ENCODE results near the gene SET. TPM values are rescaled to one million over a fixed set of nuclear protein-coding genes. Genes with fewer than 3 reads are reported as not detected.
A peak's percentile ranks its signal among the peaks of the same experiment; 100 is the strongest.

SET gene
- total and polyA plus RNA-seq, 2 of the 13 experiments (the other 11 are each of a cell fraction or from before 2014, with no cell fraction given), result 94.2 to 611 TPM

DNA sequence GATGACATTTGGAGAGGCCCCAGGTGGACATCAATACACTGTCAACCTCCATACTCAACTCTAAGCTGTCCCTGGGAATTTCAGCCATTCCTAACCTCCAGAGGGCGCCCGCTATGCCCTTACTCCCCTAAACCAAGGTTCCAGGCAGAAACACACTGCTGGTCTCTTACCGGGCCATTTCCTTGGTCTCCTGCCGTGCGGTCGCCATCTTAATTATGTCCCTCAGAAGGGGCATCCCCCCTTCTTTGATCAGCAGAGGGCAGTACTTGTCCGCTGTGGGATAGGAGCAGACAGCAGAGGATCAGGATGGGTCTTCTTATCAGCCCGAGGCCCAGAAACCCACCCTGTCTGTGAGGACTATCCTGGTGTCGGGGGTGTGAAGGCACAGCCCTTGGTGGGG lies 44.2 kb downstream of the SET start (continued):
- TF ChIP-seq, protein P1, sequence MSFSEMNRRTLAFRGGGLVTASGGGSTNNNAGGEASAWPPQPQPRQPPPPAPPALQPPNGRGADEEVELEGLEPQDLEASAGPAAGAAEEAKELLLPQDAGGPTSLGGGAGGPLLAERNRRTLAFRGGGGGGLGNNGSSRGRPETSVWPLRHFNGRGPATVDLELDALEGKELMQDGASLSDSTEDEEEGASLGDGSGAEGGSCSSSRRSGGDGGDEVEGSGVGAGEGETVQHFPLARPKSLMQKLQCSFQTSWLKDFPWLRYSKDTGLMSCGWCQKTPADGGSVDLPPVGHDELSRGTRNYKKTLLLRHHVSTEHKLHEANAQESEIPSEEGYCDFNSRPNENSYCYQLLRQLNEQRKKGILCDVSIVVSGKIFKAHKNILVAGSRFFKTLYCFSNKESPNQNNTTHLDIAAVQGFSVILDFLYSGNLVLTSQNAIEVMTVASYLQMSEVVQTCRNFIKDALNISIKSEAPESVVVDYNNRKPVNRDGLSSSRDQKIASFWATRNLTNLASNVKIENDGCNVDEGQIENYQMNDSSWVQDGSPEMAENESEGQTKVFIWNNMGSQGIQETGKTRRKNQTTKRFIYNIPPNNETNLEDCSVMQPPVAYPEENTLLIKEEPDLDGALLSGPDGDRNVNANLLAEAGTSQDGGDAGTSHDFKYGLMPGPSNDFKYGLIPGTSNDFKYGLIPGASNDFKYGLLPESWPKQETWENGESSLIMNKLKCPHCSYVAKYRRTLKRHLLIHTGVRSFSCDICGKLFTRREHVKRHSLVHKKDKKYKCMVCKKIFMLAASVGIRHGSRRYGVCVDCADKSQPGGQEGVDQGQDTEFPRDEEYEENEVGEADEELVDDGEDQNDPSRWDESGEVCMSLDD (CRISPR knock-in tag; IDR thresholded peaks at IDR 0.05; ENCODE audit: borderline replicate concordance), result no peak
- peak; percentile 47; the same call in 1 of the 2 replicates for TF ChIP-seq HDAC1 (CRISPR knock-in tag; IDR thresholded peaks at IDR 0.05)
- TF ChIP-seq PHF21A (CRISPR knock-in tag; IDR thresholded peaks at IDR 0.05), result peak; percentile 32; the same call in 1 of the 2 replicates
- TF ChIP-seq, protein P2, sequence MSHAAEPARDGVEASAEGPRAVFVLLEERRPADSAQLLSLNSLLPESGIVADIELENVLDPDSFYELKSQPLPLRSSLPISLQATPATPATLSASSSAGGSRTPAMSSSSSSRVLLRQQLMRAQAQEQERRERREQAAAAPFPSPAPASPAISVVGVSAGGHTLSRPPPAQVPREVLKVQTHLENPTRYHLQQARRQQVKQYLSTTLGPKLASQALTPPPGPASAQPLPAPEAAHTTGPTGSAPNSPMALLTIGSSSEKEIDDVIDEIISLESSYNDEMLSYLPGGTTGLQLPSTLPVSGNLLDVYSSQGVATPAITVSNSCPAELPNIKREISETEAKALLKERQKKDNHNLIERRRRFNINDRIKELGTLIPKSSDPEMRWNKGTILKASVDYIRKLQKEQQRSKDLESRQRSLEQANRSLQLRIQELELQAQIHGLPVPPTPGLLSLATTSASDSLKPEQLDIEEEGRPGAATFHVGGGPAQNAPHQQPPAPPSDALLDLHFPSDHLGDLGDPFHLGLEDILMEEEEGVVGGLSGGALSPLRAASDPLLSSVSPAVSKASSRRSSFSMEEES (CRISPR knock-in tag; IDR thresholded peaks at IDR 0.05), result 0 out of 2 replicates have a peak, but pooled peaks have one; percentile 27
- TF ChIP-seq, protein P3, sequence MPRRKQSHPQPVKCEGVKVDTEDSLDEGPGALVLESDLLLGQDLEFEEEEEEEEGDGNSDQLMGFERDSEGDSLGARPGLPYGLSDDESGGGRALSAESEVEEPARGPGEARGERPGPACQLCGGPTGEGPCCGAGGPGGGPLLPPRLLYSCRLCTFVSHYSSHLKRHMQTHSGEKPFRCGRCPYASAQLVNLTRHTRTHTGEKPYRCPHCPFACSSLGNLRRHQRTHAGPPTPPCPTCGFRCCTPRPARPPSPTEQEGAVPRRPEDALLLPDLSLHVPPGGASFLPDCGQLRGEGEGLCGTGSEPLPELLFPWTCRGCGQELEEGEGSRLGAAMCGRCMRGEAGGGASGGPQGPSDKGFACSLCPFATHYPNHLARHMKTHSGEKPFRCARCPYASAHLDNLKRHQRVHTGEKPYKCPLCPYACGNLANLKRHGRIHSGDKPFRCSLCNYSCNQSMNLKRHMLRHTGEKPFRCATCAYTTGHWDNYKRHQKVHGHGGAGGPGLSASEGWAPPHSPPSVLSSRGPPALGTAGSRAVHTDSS (CRISPR knock-in tag; conservative IDR thresholded peaks at IDR 0.05), result no peak
- TF ChIP-seq ATF2 (CRISPR knock-in tag; IDR thresholded peaks at IDR 0.05), result peak; percentile 57; the same call in 1 of the 2 replicates
- TF ChIP-seq TBX3 (IDR thresholded peaks at IDR 0.05; ENCODE audit: borderline replicate concordance), result no peak
- TF ChIP-seq, protein P4, sequence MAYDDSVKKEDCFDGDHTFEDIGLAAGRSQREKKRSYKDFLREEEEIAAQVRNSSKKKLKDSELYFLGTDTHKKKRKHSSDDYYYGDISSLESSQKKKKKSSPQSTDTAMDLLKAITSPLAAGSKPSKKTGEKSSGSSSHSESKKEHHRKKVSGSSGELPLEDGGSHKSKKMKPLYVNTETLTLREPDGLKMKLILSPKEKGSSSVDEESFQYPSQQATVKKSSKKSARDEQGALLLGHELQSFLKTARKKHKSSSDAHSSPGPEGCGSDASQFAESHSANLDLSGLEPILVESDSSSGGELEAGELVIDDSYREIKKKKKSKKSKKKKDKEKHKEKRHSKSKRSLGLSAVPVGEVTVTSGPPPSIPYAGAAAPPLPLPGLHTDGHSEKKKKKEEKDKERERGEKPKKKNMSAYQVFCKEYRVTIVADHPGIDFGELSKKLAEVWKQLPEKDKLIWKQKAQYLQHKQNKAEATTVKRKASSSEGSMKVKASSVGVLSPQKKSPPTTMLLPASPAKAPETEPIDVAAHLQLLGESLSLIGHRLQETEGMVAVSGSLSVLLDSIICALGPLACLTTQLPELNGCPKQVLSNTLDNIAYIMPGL (CRISPR knock-in tag; IDR thresholded peaks at IDR 0.05; ENCODE audit: borderline replicate concordance in 1 of 2, low read depth in 1 of 2), result peak; percentile 82 to 83; a peak in 2 of 4 replicates
- 0 out of 2 replicates have a peak, but pooled peaks have one; percentile 23 for TF ChIP-seq ZNF501 (CRISPR knock-in tag; IDR thresholded peaks at IDR 0.05)
- peak; percentile 86 for TF ChIP-seq STAG1 (CRISPR knock-in tag; IDR thresholded peaks at IDR 0.05)
- peak; percentile 80; the same call in 1 of the 2 replicates for TF ChIP-seq ERF (CRISPR knock-in tag; IDR thresholded peaks at IDR 0.05)
- TF ChIP-seq NONO (IDR thresholded peaks at IDR 0.05), result no peak
- peak; percentile 48; the same call in 1 of the 2 replicates for TF ChIP-seq NONO (CRISPR knock-in tag; conservative IDR thresholded peaks at IDR 0.05)
- peak; percentile 40; the same call in 1 of the 2 replicates for TF ChIP-seq ZFY (CRISPR knock-in tag; IDR thresholded peaks at IDR 0.05)
- TF ChIP-seq, protein P5, sequence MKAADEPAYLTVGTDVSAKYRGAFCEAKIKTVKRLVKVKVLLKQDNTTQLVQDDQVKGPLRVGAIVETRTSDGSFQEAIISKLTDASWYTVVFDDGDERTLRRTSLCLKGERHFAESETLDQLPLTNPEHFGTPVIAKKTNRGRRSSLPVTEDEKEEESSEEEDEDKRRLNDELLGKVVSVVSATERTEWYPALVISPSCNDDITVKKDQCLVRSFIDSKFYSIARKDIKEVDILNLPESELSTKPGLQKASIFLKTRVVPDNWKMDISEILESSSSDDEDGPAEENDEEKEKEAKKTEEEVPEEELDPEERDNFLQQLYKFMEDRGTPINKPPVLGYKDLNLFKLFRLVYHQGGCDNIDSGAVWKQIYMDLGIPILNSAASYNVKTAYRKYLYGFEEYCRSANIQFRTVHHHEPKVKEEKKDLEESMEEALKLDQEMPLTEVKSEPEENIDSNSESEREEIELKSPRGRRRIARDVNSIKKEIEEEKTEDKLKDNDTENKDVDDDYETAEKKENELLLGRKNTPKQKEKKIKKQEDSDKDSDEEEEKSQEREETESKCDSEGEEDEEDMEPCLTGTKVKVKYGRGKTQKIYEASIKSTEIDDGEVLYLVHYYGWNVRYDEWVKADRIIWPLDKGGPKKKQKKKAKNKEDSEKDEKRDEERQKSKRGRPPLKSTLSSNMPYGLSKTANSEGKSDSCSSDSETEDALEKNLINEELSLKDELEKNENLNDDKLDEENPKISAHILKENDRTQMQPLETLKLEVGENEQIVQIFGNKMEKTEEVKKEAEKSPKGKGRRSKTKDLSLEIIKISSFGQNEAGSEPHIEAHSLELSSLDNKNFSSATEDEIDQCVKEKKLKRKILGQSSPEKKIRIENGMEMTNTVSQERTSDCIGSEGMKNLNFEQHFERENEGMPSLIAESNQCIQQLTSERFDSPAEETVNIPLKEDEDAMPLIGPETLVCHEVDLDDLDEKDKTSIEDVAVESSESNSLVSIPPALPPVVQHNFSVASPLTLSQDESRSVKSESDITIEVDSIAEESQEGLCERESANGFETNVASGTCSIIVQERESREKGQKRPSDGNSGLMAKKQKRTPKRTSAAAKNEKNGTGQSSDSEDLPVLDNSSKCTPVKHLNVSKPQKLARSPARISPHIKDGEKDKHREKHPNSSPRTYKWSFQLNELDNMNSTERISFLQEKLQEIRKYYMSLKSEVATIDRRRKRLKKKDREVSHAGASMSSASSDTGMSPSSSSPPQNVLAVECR (CRISPR knock-in tag; IDR thresholded peaks at IDR 0.05; ENCODE audit: borderline replicate concordance), result 0 out of 2 replicates have a peak, but pooled peaks have one; percentile 72
- TF ChIP-seq DMAP1 (CRISPR knock-in tag; IDR thresholded peaks at IDR 0.05), result 0 out of 2 replicates have a peak, but pooled peaks have one; percentile 31
